GM06990 (cell line): ENCODE data around the gene PSG5.
"Not testable (repeated sequence)": the region's sequence is repeated elsewhere in the genome, so short reads cannot be mapped to it uniquely, and the experiment has no call there.

ENCODE experiments used
- DNase-seq: peaks from one replicate; pipeline ENCODE4 v3.0.0-alpha.2; 2011; ENCODE audit not compliant: insufficient read length; ENCODE audit errors: extremely low read depth
- H3K27me3 ChIP-seq: replicated peaks from 2 replicates; pipeline ENCODE4 v1.6.0; 2011; ENCODE audit warnings: low read length; ENCODE audit not compliant: control insufficient read depth, insufficient read depth
- H3K36me3 ChIP-seq: 2 replicates; pipeline ENCODE4 v1.5.1; 2011; ENCODE audit warnings: low read length; ENCODE audit not compliant: control insufficient read depth, insufficient read depth
- H3K4me3 ChIP-seq: replicated peaks from 2 replicates; pipeline ENCODE4 v1.5.1; 2011; ENCODE audit warnings: low read depth, mild to moderate bottlenecking, control low read depth, low read length
- CTCF ChIP-seq: IDR thresholded peaks from 2 replicates; pipeline ENCODE4 v1.5.1; 2011; ENCODE audit warnings: low read length, control low read depth, mild to moderate bottlenecking, inconsistent platforms; ENCODE audit not compliant: insufficient read depth, poor library complexity, severe bottlenecking

PSG5 gene

GRCh38 chr19:43188092-43188491, 1.8 kb upstream of the PSG5 start:
- peak; percentile 0 for DNase-seq
- not testable (repeated sequence) for H3K27me3 ChIP-seq, H3K36me3 ChIP-seq, H3K4me3 ChIP-seq
- TF ChIP-seq CTCF = peak; percentile 53

GRCh38 chr19:43181869-43182771, 4.2 kb downstream of the PSG5 start:
- DNase-seq, H3K27me3 ChIP-seq, H3K4me3 ChIP-seq, H3K36me3 ChIP-seq: not testable (repeated sequence)

GRCh38 chr19:43179569-43180147, 6.7 kb downstream of the PSG5 start:
- not testable (repeated sequence) for H3K4me3 ChIP-seq, H3K36me3 ChIP-seq, DNase-seq, H3K27me3 ChIP-seq
- TF ChIP-seq CTCF = peak; percentile 9

- not testable (repeated sequence) for H3K27me3 ChIP-seq, H3K4me3 ChIP-seq, H3K36me3 ChIP-seq, DNase-seq
Observed at GRCh38 chr19:43178577-43178976, 7.8 kb downstream of the PSG5 start.

- not testable (repeated sequence) for DNase-seq, H3K4me3 ChIP-seq, H3K27me3 ChIP-seq, H3K36me3 ChIP-seq
Observed at GRCh38 chr19:43165906-43166305, 20.4 kb downstream of the PSG5 start.

GRCh38 chr19:43163135-43163534, 23.2 kb downstream of the PSG5 start:
- DNase-seq = not testable (repeated sequence)

GRCh38 chr19:43162261-43162660, 24.1 kb downstream of the PSG5 start:
- not testable (repeated sequence) for H3K27me3 ChIP-seq, H3K36me3 ChIP-seq, DNase-seq, H3K4me3 ChIP-seq

More at GRCh38 chr19:43163135-43163534, 23.2 kb downstream of the PSG5 start:
- not testable (repeated sequence) for H3K27me3 ChIP-seq, H3K36me3 ChIP-seq, H3K4me3 ChIP-seq

- no peaks in the 10 kb centered on the region for H3K27me3 ChIP-seq
- no peaks in the 10 kb centered on the region for H3K36me3 ChIP-seq
- H3K4me3 ChIP-seq = no peak overlapping the region
- no peak for DNase-seq
- TF ChIP-seq CTCF = no peak
Observed at GRCh38 chr19:43152214-43152613, 34.1 kb downstream of the PSG5 start.

GRCh38 chr19:43149788-43150187, 36.5 kb downstream of the PSG5 start:
- not testable (repeated sequence) for DNase-seq, H3K36me3 ChIP-seq, H3K27me3 ChIP-seq, H3K4me3 ChIP-seq
